22Rv1 (cell line): ENCODE results near the gene LITAF.

Experiments used
- ZFX ChIP-seq: fragments of 450-650 bp; IDR thresholded peaks from 2 replicates; pipeline ENCODE4 v1.6.1; 2017; ENCODE audit warnings: antibody characterized with exemption, borderline replicate concordance
- TF ChIP-seq, protein P1 (sequence below): fragments of 450-650 bp; IDR thresholded peaks from 2 replicates; pipeline ENCODE4 v1.5.1; 2017; ENCODE audit warnings: mild to moderate bottlenecking

GRCh38 chr16:11586856-11587642 is at the start of gene LITAF:
- TF ChIP-seq, protein P1, sequence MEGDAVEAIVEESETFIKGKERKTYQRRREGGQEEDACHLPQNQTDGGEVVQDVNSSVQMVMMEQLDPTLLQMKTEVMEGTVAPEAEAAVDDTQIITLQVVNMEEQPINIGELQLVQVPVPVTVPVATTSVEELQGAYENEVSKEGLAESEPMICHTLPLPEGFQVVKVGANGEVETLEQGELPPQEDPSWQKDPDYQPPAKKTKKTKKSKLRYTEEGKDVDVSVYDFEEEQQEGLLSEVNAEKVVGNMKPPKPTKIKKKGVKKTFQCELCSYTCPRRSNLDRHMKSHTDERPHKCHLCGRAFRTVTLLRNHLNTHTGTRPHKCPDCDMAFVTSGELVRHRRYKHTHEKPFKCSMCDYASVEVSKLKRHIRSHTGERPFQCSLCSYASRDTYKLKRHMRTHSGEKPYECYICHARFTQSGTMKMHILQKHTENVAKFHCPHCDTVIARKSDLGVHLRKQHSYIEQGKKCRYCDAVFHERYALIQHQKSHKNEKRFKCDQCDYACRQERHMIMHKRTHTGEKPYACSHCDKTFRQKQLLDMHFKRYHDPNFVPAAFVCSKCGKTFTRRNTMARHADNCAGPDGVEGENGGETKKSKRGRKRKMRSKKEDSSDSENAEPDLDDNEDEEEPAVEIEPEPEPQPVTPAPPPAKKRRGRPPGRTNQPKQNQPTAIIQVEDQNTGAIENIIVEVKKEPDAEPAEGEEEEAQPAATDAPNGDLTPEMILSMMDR = no peak
- no peak for TF ChIP-seq ZFX
